Panc1 (cell line): ENCODE results near the gene B3GNT3.

Source experiments
- POLR2AphosphoS5 ChIP-seq: IDR thresholded peaks from 2 replicates; pipeline ENCODE4 v1.6.1; 2012; ENCODE audit warnings: mild to moderate bottlenecking, low read depth, low read length, moderate library complexity
- SIN3A ChIP-seq: IDR thresholded peaks from 2 replicates; pipeline ENCODE4 v1.6.1; 2012; ENCODE audit warnings: low read depth, mild to moderate bottlenecking, low read length, moderate library complexity, borderline replicate concordance; ENCODE audit not compliant: insufficient read depth
- TF ChIP-seq, protein P1 (sequence below): fragments of 450-650 bp; IDR thresholded peaks from 2 replicates; pipeline ENCODE4 v1.5.1; 2017; ENCODE audit warnings: mild to moderate bottlenecking
- TF ChIP-seq, protein P2 (sequence below), 2 experiments: IDR thresholded peaks; 2 replicates each; pipeline ENCODE4 v1.6.1; 2011 to 2012; ENCODE audit warnings: low read depth in 2 of 2, control low read depth in 1 of 2, low read length in 1 of 2, mild to moderate bottlenecking in 1 of 2, moderate library complexity in 1 of 2; ENCODE audit not compliant: insufficient read depth in 1 of 2

DNA sequence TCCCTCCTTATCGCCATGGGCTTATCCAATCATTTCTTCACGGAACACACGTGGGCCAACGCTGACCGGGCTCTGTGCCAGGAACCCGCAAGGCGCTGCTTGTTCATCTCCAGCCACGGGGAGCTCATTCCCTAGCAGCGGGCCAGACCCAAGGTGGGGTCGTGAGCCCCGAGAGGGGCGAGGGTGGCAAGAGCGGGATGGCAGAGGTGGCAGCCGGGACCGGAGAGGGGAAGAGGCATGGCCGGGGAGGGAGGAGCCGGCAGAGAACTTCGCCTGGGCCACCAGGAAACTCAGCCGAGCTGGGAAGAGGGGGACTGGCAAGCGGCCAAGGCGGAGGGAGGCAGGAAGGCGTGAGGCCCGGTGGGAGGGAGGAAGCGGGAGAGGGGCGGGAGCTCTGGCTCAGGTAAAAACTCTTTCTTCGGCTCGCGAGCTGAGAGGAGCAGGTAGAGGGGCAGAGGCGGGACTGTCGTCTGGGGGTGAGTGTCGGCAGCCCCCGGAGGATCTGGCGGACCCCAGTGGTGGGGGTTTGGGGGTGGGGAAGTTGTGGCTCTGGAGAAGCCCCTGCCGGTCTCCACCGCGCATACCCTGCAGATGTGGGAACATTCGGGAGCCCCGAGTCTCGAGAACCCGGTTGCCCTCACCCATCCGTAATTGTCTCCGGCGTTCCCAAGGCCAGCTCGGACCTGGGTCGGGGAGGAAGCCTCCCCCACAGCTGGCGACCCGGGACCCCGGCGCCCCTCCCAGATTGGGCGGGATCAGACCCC lies at the start of gene B3GNT3:
- TF ChIP-seq SIN3A (no peak), POLR2AphosphoS5 (no peak)
- TF ChIP-seq, protein P1, sequence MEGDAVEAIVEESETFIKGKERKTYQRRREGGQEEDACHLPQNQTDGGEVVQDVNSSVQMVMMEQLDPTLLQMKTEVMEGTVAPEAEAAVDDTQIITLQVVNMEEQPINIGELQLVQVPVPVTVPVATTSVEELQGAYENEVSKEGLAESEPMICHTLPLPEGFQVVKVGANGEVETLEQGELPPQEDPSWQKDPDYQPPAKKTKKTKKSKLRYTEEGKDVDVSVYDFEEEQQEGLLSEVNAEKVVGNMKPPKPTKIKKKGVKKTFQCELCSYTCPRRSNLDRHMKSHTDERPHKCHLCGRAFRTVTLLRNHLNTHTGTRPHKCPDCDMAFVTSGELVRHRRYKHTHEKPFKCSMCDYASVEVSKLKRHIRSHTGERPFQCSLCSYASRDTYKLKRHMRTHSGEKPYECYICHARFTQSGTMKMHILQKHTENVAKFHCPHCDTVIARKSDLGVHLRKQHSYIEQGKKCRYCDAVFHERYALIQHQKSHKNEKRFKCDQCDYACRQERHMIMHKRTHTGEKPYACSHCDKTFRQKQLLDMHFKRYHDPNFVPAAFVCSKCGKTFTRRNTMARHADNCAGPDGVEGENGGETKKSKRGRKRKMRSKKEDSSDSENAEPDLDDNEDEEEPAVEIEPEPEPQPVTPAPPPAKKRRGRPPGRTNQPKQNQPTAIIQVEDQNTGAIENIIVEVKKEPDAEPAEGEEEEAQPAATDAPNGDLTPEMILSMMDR = no peak
- TF ChIP-seq, protein P2, sequence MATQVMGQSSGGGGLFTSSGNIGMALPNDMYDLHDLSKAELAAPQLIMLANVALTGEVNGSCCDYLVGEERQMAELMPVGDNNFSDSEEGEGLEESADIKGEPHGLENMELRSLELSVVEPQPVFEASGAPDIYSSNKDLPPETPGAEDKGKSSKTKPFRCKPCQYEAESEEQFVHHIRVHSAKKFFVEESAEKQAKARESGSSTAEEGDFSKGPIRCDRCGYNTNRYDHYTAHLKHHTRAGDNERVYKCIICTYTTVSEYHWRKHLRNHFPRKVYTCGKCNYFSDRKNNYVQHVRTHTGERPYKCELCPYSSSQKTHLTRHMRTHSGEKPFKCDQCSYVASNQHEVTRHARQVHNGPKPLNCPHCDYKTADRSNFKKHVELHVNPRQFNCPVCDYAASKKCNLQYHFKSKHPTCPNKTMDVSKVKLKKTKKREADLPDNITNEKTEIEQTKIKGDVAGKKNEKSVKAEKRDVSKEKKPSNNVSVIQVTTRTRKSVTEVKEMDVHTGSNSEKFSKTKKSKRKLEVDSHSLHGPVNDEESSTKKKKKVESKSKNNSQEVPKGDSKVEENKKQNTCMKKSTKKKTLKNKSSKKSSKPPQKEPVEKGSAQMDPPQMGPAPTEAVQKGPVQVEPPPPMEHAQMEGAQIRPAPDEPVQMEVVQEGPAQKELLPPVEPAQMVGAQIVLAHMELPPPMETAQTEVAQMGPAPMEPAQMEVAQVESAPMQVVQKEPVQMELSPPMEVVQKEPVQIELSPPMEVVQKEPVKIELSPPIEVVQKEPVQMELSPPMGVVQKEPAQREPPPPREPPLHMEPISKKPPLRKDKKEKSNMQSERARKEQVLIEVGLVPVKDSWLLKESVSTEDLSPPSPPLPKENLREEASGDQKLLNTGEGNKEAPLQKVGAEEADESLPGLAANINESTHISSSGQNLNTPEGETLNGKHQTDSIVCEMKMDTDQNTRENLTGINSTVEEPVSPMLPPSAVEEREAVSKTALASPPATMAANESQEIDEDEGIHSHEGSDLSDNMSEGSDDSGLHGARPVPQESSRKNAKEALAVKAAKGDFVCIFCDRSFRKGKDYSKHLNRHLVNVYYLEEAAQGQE (IDR thresholded peaks at IDR 0.05; ENCODE audit: insufficient read depth in 1 of 2, low read depth in 2 of 2, low read length in 1 of 2) = no peak
